22Rv1 (cell line): ENCODE measurements around the gene GALT.

Experiments used
- ZFX ChIP-seq: fragments of 450-650 bp; IDR thresholded peaks from 2 replicates; pipeline ENCODE4 v1.6.1; 2017; ENCODE audit warnings: antibody characterized with exemption, borderline replicate concordance
- TF ChIP-seq, protein P1 (sequence below): fragments of 450-650 bp; IDR thresholded peaks from 2 replicates; pipeline ENCODE4 v1.5.1; 2017; ENCODE audit warnings: mild to moderate bottlenecking

DNA sequence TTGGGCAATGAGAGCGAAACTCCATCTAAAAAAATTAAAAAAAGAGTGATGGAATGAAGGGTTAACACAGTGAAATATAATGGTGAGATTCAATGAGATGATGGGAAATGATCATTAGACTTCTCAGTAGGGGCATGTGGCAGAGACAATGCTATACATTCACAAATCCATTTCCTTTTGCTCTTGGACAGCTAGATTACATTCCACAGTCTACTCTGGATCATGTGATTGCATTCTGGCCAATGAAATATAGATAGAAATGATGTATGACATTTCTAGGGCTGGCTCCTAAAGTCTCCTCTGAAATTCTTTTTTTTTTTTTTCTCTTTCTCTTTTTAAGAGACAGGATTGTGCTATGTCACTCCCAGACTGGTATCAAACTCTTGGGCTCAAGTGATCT lies 3.8 kb upstream of the GALT start:
- TF ChIP-seq, protein P1, sequence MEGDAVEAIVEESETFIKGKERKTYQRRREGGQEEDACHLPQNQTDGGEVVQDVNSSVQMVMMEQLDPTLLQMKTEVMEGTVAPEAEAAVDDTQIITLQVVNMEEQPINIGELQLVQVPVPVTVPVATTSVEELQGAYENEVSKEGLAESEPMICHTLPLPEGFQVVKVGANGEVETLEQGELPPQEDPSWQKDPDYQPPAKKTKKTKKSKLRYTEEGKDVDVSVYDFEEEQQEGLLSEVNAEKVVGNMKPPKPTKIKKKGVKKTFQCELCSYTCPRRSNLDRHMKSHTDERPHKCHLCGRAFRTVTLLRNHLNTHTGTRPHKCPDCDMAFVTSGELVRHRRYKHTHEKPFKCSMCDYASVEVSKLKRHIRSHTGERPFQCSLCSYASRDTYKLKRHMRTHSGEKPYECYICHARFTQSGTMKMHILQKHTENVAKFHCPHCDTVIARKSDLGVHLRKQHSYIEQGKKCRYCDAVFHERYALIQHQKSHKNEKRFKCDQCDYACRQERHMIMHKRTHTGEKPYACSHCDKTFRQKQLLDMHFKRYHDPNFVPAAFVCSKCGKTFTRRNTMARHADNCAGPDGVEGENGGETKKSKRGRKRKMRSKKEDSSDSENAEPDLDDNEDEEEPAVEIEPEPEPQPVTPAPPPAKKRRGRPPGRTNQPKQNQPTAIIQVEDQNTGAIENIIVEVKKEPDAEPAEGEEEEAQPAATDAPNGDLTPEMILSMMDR = no peak
- TF ChIP-seq ZFX = no peak
